ENCODE results near the gene RFX8. TPM values are rescaled to one million over a fixed set of nuclear protein-coding genes. Genes with fewer than 3 reads are reported as not detected.

RFX8 gene
- total and polyA plus RNA-seq, 2 of the 13 experiments (the other 11 are each of a cell fraction or from before 2014, with no cell fraction given), result not detected

- TF ChIP-seq ZNF264 (CRISPR knock-in tag; IDR thresholded peaks at IDR 0.05) (no peak), PAWR (CRISPR knock-in tag; IDR thresholded peaks at IDR 0.05; ENCODE audit: borderline replicate concordance) (no peak), ZUFSP (CRISPR knock-in tag; IDR thresholded peaks at IDR 0.05; ENCODE audit: borderline replicate concordance) (no peak), ETS1 (CRISPR knock-in tag; IDR thresholded peaks at IDR 0.05) (no peak), NCOA1 (CRISPR knock-in tag; IDR thresholded peaks at IDR 0.05) (no peak), ZNF329 (CRISPR knock-in tag; IDR thresholded peaks at IDR 0.05; ENCODE audit: low read depth) (no peak), ZBTB1 (CRISPR knock-in tag; IDR thresholded peaks at IDR 0.05; ENCODE audit: borderline replicate concordance) (no peak), ZBTB7A (CRISPR knock-in tag; IDR thresholded peaks at IDR 0.05) (no peak), NCOA5 (CRISPR knock-in tag; IDR thresholded peaks at IDR 0.05) (no peak), ZNF160 (CRISPR knock-in tag; IDR thresholded peaks at IDR 0.05) (no peak), ZIK1 (CRISPR knock-in tag; IDR thresholded peaks at IDR 0.05; ENCODE audit: borderline replicate concordance, low read depth) (no peak)
Observed at GRCh38 chr2:101400048-101400447, 74.9 kb downstream of the RFX8 start (continued).
